ENCODE results near the gene GPC6.

The GPC6 gene

DNA sequence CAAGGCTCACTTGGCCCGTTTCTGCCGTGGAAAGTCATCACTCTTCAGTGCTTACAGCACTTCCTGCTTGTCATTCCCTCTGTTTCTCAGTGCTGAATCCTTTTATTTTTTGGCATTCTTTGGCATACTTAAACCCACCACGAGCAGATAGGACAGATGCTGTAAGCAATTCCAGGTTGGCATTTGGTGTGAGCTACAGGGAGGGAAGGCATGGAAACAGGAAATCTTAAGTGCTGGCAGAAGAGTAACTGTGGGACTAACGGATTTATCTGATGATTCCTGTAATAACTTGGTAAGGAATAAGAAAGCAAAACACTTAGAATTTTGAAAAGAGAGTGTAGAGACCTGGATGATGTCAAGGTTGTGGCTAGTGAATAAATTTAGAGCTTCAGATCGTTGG is 273.4 kb downstream of the GPC6 start:
- no peak overlapping the region for H3K4me3 ChIP-seq (ENCODE audit: control insufficient read depth, low read depth, low read length)
- no peak for DNase-seq (ENCODE audit: low read depth)
- TF ChIP-seq, protein P1, sequence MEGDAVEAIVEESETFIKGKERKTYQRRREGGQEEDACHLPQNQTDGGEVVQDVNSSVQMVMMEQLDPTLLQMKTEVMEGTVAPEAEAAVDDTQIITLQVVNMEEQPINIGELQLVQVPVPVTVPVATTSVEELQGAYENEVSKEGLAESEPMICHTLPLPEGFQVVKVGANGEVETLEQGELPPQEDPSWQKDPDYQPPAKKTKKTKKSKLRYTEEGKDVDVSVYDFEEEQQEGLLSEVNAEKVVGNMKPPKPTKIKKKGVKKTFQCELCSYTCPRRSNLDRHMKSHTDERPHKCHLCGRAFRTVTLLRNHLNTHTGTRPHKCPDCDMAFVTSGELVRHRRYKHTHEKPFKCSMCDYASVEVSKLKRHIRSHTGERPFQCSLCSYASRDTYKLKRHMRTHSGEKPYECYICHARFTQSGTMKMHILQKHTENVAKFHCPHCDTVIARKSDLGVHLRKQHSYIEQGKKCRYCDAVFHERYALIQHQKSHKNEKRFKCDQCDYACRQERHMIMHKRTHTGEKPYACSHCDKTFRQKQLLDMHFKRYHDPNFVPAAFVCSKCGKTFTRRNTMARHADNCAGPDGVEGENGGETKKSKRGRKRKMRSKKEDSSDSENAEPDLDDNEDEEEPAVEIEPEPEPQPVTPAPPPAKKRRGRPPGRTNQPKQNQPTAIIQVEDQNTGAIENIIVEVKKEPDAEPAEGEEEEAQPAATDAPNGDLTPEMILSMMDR (IDR thresholded peaks at IDR 0.05; ENCODE audit: control insufficient read depth, insufficient read depth, low read depth, low read length, missing control alignments) = no peak

DNA sequence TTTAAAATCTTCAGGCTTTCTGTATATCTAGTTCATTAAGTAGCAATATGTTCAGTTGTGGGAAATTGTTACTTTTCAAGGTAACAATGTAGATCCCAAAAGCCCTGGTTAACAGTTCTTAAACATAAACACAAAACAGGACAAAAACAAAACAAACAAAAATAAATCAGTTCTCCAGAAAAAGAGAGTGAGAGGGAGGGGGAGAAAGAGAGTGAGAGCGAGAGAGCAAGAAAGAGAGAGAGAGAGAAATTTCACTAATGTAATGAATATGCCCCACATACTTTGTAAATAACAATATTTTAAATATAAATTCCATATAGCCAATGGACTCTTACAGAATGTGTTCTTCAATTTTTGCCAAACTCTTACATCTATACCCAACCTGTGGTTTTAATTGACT is 275.5 kb downstream of the GPC6 start:
- TF ChIP-seq, protein P1 (IDR thresholded peaks at IDR 0.05; ENCODE audit: control insufficient read depth, insufficient read depth, low read depth, low read length, missing control alignments) = no peak
- no peak for DNase-seq (ENCODE audit: low read depth)
- no peak overlapping the region for H3K4me3 ChIP-seq (ENCODE audit: control insufficient read depth, low read depth, low read length)

DNA sequence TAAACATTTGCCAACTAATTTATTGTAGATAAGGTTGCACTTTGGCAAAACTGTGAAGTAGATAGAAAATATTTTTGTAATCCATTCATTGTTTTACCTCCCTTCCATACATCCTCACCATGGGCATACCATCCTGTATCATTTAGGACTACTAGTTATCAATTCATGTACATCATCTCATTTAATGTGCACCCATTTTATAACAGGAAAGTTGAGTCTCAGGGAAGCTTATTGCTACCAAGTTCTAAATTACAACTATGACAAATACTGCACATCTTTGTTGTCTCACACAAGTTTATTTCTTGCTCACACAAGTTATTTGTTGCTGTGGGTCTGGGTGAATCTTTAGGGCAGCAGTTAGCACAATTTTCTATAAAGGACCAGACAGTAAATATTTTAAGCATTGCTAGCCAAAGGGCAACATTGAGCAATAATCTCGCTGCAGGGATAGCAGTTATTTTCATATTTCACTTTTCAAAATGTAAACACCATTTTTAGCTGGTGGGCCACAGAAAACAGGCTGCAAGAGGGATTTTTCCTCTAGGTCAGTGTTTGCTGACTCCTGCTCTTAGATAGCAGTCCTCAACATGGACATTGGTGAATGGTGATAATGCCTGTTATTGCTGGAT is 276.5 kb downstream of the GPC6 start:
- TF ChIP-seq, protein P1 (IDR thresholded peaks at IDR 0.05; ENCODE audit: control insufficient read depth, insufficient read depth, low read depth, low read length, missing control alignments) = no peak
- H3K4me3 ChIP-seq (ENCODE audit: control insufficient read depth, low read depth, low read length) = no peak overlapping the region
- DNase-seq (ENCODE audit: low read depth) = no peak

DNA sequence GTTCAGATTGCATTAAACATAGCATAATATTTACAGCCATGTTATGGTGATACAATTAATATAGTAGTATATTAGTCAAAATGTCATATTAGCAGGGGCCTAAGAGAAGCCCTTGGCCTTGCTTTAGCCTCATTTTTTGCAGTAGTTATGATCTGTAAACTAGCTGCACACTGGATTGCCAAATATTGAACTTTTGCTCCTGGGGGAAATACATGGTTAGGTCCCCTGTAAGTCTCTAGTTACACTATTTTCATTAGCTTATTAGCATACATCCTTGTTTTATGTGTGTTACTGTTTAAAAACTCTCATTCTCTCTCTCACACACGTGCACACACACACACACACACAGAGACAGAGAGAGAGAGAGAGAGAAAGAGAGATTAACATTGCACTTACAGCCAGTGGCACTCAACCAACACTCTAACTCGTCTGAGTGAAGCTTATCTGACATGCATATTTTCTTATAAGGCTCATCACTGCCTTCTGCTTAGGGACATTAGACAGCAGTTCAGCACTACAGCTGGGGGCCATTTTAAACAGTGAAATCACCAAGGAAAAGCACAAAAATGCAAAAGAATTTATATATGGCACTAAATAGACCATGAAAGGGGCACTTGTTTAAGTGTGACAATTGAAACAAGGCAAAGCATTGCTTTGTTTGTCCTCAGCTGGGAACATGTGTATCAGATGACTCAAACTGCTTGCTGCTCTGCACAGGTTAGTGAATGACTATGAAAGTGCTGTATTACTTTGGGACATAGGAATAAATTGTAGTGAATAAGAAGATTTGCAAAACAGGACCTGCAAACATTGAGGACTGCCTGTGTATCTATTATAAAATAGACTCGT is 278.7 kb downstream of the GPC6 start:
- no peak for DNase-seq (ENCODE audit: low read depth)
- TF ChIP-seq, protein P1 (IDR thresholded peaks at IDR 0.05; ENCODE audit: control insufficient read depth, insufficient read depth, low read depth, low read length, missing control alignments) = no peak
- no peak overlapping the region for H3K4me3 ChIP-seq (ENCODE audit: control insufficient read depth, low read depth, low read length)

GRCh38 chr13:93511011-93511410 is 284.4 kb downstream of the GPC6 start:
- TF ChIP-seq, protein P1 (IDR thresholded peaks at IDR 0.05; ENCODE audit: control insufficient read depth, insufficient read depth, low read depth, low read length, missing control alignments) = no peak
- H3K4me3 ChIP-seq (ENCODE audit: control insufficient read depth, low read depth, low read length) = no peak overlapping the region
- no peak for DNase-seq (ENCODE audit: low read depth)

DNA sequence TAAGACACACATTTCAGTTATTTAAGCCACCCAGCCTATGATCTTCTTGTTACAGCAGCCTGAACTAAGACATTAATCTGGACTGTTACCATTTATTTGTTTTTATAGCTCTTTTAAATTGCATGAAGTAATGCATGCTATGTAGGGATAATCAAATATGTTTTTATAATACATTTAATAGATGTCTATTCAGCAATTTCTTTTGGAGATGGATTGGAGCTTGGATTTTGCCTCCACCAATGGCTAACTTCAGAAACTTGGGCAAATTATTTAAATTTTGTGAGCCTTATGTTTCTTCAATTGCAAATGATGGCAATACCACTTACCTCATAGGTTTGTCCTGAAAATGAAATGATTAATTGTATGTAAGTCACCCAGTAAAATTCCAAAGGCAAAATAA is 288.7 kb downstream of the GPC6 start:
- no peak for DNase-seq (ENCODE audit: low read depth)
- H3K4me3 ChIP-seq (ENCODE audit: control insufficient read depth, low read depth, low read length) = no peak overlapping the region
- TF ChIP-seq, protein P1 (IDR thresholded peaks at IDR 0.05; ENCODE audit: control insufficient read depth, insufficient read depth, low read depth, low read length, missing control alignments) = no peak
